ENCODE data around the gene TRAPPC11. TPM values are rescaled to one million over a fixed set of nuclear protein-coding genes. Genes with fewer than 3 reads are reported as not detected.

TRAPPC11 gene
- total RNA-seq, 4 donors from 2014 or later = 47.8 to 61.1 (median 52.1) TPM

DNA sequence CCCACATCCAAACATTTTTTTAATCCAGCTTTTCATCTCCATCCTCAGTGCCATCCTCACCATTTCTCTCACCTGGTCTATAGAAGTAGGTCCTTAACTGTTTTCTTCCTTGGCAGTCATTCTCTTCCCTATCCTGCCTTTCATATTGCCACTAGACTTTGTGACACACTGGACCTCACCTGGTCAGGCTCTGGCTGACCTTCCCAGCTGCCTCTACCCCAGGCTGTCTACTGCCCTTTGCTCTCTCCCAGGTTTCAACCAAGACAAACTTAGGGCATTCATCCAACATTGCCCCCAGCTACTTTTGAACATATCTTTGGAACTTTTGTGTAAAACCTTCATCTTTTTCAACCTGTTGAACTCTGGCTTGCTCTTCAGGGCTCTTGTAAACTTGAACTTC, 39.8 kb downstream of the TRAPPC11 start:
- H3K27me3 ChIP-seq = no peaks in the 10 kb centered on the region
- H3K9me3 ChIP-seq = no peaks in the 10 kb centered on the region
- H3K36me3 ChIP-seq = peaks cover 0 to 93% (median 37%) of the 10 kb centered on the region in 4 donors
- in situ Hi-C loops (cut with MboI; ENCODE audit: low pct_ligation_motif_present in 1 of 4, low pct_unique_long_range_greater_than_20kb in 1 of 4, low sequenced_read_pairs in 3 of 4) = no loop called here
- intact Hi-C loops (cut with DNase I; ENCODE audit: low total_unique reads) = no loop called here
- H3K4me3 ChIP-seq = no peak overlapping the region
- H3K27ac ChIP-seq = no peak overlapping the region
- no peak for DNase-seq
- peaks cover 0 to 3% (median 0%) of the 10 kb centered on the region in 4 donors for H3K4me1 ChIP-seq
- TF ChIP-seq POLR2A (IDR thresholded peaks at IDR 0.05) (no peak), CTCF (IDR thresholded peaks at IDR 0.05) (no peak), POLR2AphosphoS5 (IDR thresholded peaks at IDR 0.05) (no peak), EP300 (IDR thresholded peaks at IDR 0.05; ENCODE audit: low read depth) (no peak)

- Histone ChIP-seq H3K9me3 (no peaks in the 10 kb centered on the region), H3K27ac (no peak overlapping the region), H3K36me3 (peaks cover 0 to 81% (median 35%) of the 10 kb centered on the region in 4 donors), H3K27me3 (no peaks in the 10 kb centered on the region), H3K4me3 (no peak overlapping the region), H3K4me1 (peaks cover 0 to 3% (median 0%) of the 10 kb centered on the region in 4 donors)
- TF ChIP-seq POLR2A (IDR thresholded peaks at IDR 0.05) (no peak), CTCF (IDR thresholded peaks at IDR 0.05) (no peak), POLR2AphosphoS5 (IDR thresholded peaks at IDR 0.05) (no peak), EP300 (IDR thresholded peaks at IDR 0.05; ENCODE audit: low read depth) (no peak)
- in situ Hi-C loops (cut with MboI; ENCODE audit: low pct_ligation_motif_present in 1 of 4, low pct_unique_long_range_greater_than_20kb in 1 of 4, low sequenced_read_pairs in 3 of 4) (no loop called here), intact Hi-C loops (cut with DNase I; ENCODE audit: low total_unique reads) (no loop called here)
- WGBS, 2 donors (ENCODE audit: low coverage in 1 of 2) = 95% methylated on average over 4 of the region's 4 CpGs
- no peak for DNase-seq
Measured at GRCh38 chr4:183700407-183700806, 41.3 kb downstream of the TRAPPC11 start.

- DNase-seq = no peak
- intact Hi-C loops (cut with DNase I; ENCODE audit: low total_unique reads) = no loop called here
- Histone ChIP-seq H3K27me3 (no peaks in the 10 kb centered on the region), H3K36me3 (peaks cover 0 to 64% (median 32%) of the 10 kb centered on the region in 4 donors), H3K4me1 (peaks cover 0 to 3% (median 0%) of the 10 kb centered on the region in 4 donors), H3K9me3 (no peaks in the 10 kb centered on the region), H3K4me3 (no peak overlapping the region), H3K27ac (no peak overlapping the region)
- in situ Hi-C loops (cut with MboI; ENCODE audit: low pct_ligation_motif_present in 1 of 4, low pct_unique_long_range_greater_than_20kb in 1 of 4, low sequenced_read_pairs in 3 of 4) = no loop called here
- 95 to 100% methylated on average over 1 of the region's 1 CpG for WGBS, 2 donors (ENCODE audit: low coverage in 1 of 2)
- no peak for TF ChIP-seq POLR2AphosphoS5 (IDR thresholded peaks at IDR 0.05)
- no peak for TF ChIP-seq CTCF (IDR thresholded peaks at IDR 0.05)
- TF ChIP-seq EP300 (IDR thresholded peaks at IDR 0.05; ENCODE audit: low read depth) = no peak
- no peak for TF ChIP-seq POLR2A (IDR thresholded peaks at IDR 0.05)
Measured at GRCh38 chr4:183702492-183702891, 43.4 kb downstream of the TRAPPC11 start.

DNA sequence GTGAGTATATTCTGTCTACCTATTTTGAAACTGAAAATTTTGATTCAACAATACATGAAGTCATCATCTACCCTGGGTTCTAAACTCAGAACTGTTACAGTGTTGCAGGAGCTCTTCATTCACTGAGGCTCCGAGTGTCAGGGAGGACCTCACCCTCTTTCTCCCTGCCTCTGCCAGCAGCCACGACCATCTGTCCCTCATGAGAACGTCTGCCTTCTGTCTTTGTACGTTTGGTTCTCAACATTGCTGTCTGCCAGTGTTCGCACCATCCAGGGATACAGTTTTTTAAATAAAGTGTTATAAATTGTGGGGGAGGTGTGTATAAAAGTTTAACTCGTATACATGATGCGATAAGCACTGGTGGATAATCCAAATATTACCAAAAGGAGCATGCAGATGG, 55.5 kb downstream of the TRAPPC11 start:
- TF ChIP-seq CTCF (IDR thresholded peaks at IDR 0.05) (no peak), EP300 (IDR thresholded peaks at IDR 0.05; ENCODE audit: low read depth) (no peak), POLR2A (IDR thresholded peaks at IDR 0.05) (no peak), POLR2AphosphoS5 (IDR thresholded peaks at IDR 0.05) (no peak)
- H3K27ac ChIP-seq = no peak overlapping the region
- H3K9me3 ChIP-seq = no peaks in the 10 kb centered on the region
- no peaks in the 10 kb centered on the region for H3K4me1 ChIP-seq
- in situ Hi-C loops (cut with MboI; ENCODE audit: low pct_ligation_motif_present in 1 of 4, low pct_unique_long_range_greater_than_20kb in 1 of 4, low sequenced_read_pairs in 3 of 4) (no loop called here), intact Hi-C loops (cut with DNase I; ENCODE audit: low total_unique reads) (no loop called here)
- H3K27me3 ChIP-seq = no peaks in the 10 kb centered on the region
- no peak overlapping the region for H3K4me3 ChIP-seq
- WGBS, 2 donors (ENCODE audit: low coverage in 1 of 2) = 68 to 84% methylated on average over 7 of the region's 7 CpGs
- H3K36me3 ChIP-seq = peaks cover 0 to 20% (median 0%) of the 10 kb centered on the region in 4 donors
- DNase-seq = no peak
